Ascending aorta (tissue), 2 donors: ENCODE results near the gene SLC8B1. TPM values are rescaled to one million over a fixed set of nuclear protein-coding genes. Genes with fewer than 3 reads are reported as not detected.

Source experiments
- DNase-seq, 2 donors: peaks; one replicate each; pipeline ENCODE4 v3.0.0-alpha.2; 2019; ENCODE audit warnings: low spot score in 2 of 2
- H3K27ac ChIP-seq, 2 donors: fragments of 200-600 bp; sonication (generic); one replicate each; pipeline ENCODE4 v1.5.1; 2016 to 2017; ENCODE audit warnings: mild to moderate bottlenecking in 1 of 2
- H3K27me3 ChIP-seq: fragments of 200-600 bp; sonication (generic); one replicate; pipeline ENCODE4 v1.5.1; 2017
- H3K36me3 ChIP-seq, 2 donors: fragments of 200-600 bp; sonication (generic); one replicate each; pipeline ENCODE4 v1.5.1; 2016
- H3K4me1 ChIP-seq, 2 donors: fragments of 200-600 bp; sonication (generic); one replicate each; pipeline ENCODE4 v1.5.1; 2016 to 2017; ENCODE audit warnings: mild to moderate bottlenecking in 1 of 2
- H3K4me3 ChIP-seq, 2 donors: fragments of 200-600 bp; sonication (generic); one replicate each; pipeline ENCODE4 v1.5.1; 2016 to 2017; ENCODE audit warnings: mild to moderate bottlenecking in 1 of 2
- H3K9me3 ChIP-seq, 2 donors: fragments of 200-600 bp; sonication (generic); one replicate each; pipeline ENCODE4 v1.5.1; 2016
- CTCF ChIP-seq, 3 experiments: fragments of 200-600 bp in 2 of 3; fragments of 450-650 bp in 1 of 3; sonication (generic) in 2 of 3; IDR thresholded peaks; one replicate each; pipeline ENCODE4 v1.5.1; 2016 to 2019; ENCODE audit warnings: antibody characterized with exemption in 3 of 3, mild to moderate bottlenecking in 1 of 3, moderate library complexity in 1 of 3
- intact Hi-C: fragments of 100-400 bp; cut with DNase I; formaldehyde crosslinking; loops from one replicate; pipeline ENCODE4 v1.15.1; 2023
- total RNA-seq: library from RNA; depleted of rRNA; stranded (reverse); fragments of >200 nt; gene quantifications from one replicate; pipeline ENCODE4 v1.1.0, GENCODE V29; 2016

SLC8B1 gene
- total RNA-seq, 1 donor from 2014 or later = 114 TPM

DNA sequence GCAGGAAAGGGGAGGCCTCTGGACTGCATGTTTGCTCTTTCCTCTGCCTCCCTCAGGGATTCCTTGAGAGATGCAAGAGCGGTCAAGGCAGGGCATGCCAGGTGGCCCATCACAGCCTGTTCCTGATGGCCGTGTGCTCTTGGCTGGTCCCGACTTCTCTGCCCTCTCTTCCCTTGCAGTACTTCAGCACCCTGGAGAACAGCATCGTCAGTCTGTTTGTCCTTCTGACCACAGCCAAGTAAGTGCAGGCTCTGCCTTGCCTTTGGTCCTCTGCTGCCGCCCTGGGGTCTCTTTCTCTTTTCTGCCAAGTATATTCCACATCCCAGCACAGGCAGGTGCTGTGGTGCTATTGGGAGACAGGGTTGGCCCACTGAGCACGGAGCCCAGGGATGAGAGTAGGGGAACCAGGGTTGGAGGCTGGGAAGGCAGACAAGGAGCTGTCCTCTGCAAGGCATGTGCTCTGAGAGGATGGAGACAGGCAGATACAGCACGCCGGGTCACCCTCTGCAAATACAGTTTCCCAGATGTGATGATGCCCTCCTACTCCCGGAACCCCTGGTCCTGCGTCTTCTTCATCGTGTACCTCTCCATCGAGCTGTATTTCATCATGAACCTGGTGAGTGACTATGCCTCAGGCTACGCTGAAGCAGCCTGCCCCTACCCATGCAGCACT is 61.7 kb downstream of the SLC8B1 start:
- Histone ChIP-seq H3K36me3 (peaks cover 70 to 74% of the 10 kb centered on the region in 2 donors), H3K27me3 (no peaks in the 10 kb centered on the region)

GRCh38 chr12:113271853-113272561 is 62.9 kb downstream of the SLC8B1 start:
- TF ChIP-seq CTCF (IDR thresholded peaks at IDR 0.05) = no peak
- H3K27ac ChIP-seq = peak overlapping the region; percentile 76 to 78
- intact Hi-C loops = loop anchor here (1.0 to 10.0 kb wide), 6 partner anchors 26 to 177 kb away; partner anchors contain the start of genes DDX54, RITA1 and TPCN1
- H3K36me3 ChIP-seq = peaks cover 68 to 73% of the 10 kb centered on the region in 2 donors
- peak overlapping the region in 1 of 2 donors; percentile 43 for H3K4me3 ChIP-seq
- peak; percentile 67 to 93 for DNase-seq
- no peaks in the 10 kb centered on the region for H3K9me3 ChIP-seq
- peaks cover 19 to 27% of the 10 kb centered on the region in 2 donors for H3K4me1 ChIP-seq
- H3K27me3 ChIP-seq = no peaks in the 10 kb centered on the region

More for the DNA sequence above, 61.7 kb downstream of the SLC8B1 start:
- Histone ChIP-seq H3K27ac (peak overlapping the region; percentile 76 to 78), H3K4me3 (no peak overlapping the region), H3K4me1 (peaks cover 19 to 27% of the 10 kb centered on the region in 2 donors), H3K9me3 (no peaks in the 10 kb centered on the region)
- intact Hi-C loops = loop anchor here (2.0 to 10.0 kb wide), 2 partner anchors 52 to 178 kb away; partner anchors contain the start of gene TPCN1
- no peak for TF ChIP-seq CTCF (IDR thresholded peaks at IDR 0.05)
- no peak for DNase-seq

DNA sequence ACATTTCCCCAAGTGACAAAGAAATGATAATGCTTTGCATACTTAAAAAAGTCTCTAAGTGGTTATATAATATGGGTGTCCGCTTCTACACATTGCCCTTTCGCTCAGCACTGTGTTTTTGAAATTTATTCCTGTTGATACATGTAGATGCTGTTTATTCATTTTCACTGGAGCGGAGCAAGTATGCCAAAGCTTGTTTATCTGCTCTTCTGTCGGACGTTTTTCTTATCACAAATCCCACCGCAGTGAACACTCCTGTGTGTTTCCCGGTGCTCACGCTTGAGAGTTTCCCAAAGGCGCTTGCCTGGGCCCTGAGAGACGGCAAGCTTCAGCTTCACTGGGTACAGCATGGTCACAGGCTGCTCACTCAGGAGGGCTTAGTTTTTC is 63.5 kb downstream of the SLC8B1 start:
- Histone ChIP-seq H3K4me1 (peaks cover 19 to 27% of the 10 kb centered on the region in 2 donors), H3K4me3 (peak overlapping the region in 1 of 2 donors; percentile 43), H3K27me3 (no peaks in the 10 kb centered on the region), H3K27ac (peak overlapping the region; percentile 76 to 78), H3K36me3 (peaks cover 69 to 73% of the 10 kb centered on the region in 2 donors), H3K9me3 (no peaks in the 10 kb centered on the region)
- no peak for DNase-seq
- TF ChIP-seq CTCF (IDR thresholded peaks at IDR 0.05) = no peak
- intact Hi-C loops = loop anchor here (1.0 to 10.0 kb wide), 2 partner anchors 28 to 177 kb away; no protein-coding TSS in a partner anchor

DNA sequence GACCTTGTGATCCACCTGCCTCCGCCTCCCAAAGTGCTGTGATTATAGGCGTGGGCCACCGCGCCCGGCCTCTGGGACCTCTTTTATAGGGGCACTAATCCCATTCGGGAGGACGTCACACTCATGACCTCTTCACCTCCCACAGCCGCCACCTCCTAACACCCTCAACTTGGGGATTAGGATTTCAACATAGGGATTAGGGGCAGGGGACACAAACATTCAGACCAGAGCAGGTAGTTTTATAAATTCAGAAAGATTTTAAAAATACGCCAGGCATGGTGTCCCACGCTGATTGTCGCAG is 64.2 kb downstream of the SLC8B1 start:
- H3K9me3 ChIP-seq = no peaks in the 10 kb centered on the region
- TF ChIP-seq CTCF (IDR thresholded peaks at IDR 0.05) = no peak
- H3K27me3 ChIP-seq = no peaks in the 10 kb centered on the region
- H3K36me3 ChIP-seq = peaks cover 69 to 73% of the 10 kb centered on the region in 2 donors
- no peak for DNase-seq
- H3K4me3 ChIP-seq = no peak overlapping the region
- H3K27ac ChIP-seq = peak overlapping the region; percentile 76 to 78
- H3K4me1 ChIP-seq = peaks cover 19 to 27% of the 10 kb centered on the region in 2 donors
- intact Hi-C loops = loop anchor here (1.0 to 10.0 kb wide), 2 partner anchors 29 to 176 kb away; no protein-coding TSS in a partner anchor

DNA sequence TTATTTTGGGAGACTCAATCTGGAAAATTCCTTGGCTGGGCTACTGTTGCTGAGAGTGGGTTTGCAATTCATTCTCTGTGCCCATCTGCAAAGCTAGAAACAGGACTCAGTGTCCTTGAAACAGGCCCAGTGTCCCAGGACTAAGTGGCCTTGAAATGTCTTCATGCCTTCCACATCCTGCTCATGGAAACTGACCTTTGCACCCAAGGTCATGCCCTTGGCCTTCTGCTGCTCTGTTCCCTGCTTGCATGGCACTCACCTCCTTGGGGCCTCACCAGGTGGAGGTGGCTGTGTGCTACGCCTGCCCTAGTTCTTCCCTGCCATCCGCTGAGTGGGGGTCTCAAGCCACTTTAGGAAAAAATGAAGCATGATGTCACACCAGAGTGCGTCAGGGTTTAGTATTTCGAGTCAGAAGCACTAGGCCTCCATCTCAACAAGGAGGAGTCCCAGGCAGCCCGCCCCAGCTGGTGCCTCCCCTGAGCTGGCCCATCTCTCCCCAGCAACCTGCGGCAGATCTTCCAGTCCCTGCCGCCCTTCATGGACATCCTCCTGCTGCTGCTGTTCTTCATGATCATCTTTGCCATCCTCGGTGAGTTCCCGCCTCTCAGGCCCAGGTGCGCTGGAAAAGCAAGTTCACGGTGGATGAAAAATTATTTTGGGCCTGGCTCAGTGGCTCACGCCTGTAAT is 65.5 kb downstream of the SLC8B1 start:
- Histone ChIP-seq H3K9me3 (no peaks in the 10 kb centered on the region), H3K27me3 (no peaks in the 10 kb centered on the region), H3K27ac (peak overlapping the region in 1 of 2 donors; percentile 2), H3K36me3 (peaks cover 59 to 64% of the 10 kb centered on the region in 2 donors), H3K4me3 (no peak overlapping the region), H3K4me1 (peaks cover 19 to 27% of the 10 kb centered on the region in 2 donors)
- intact Hi-C loops = no loop called here
- TF ChIP-seq CTCF (IDR thresholded peaks at IDR 0.05) = no peak
- DNase-seq = no peak
